Spleen (tissue), 11 donors: ENCODE data around the gene LAMB1. TPM values are rescaled to one million over a fixed set of nuclear protein-coding genes. Genes with fewer than 3 reads are reported as not detected.

Experiments used
- DNase-seq: peaks from one replicate; pipeline ENCODE4 v3.0.0-alpha.2; 2020
- H3K27ac ChIP-seq, 8 donors: fragments of 200-600 bp; sonication (generic) in 7 of 8; 1 replicate in 4 of 8; 2 replicates in 4 of 8; pipeline versions ENCODE4 v1.5.0 to v1.8.0; 2016 to 2021; ENCODE audit warnings: inconsistent platforms in 4 of 8, mild to moderate bottlenecking in 4 of 8, moderate library complexity in 1 of 8
- H3K27me3 ChIP-seq, 7 donors: fragments of 200-600 bp; sonication (generic) in 6 of 7; replicated peaks in 1 of 7; 1 replicate in 4 of 7; 2 replicates in 3 of 7; pipeline versions ENCODE4 v1.5.0 to v1.8.0; 2016 to 2021; ENCODE audit warnings: inconsistent platforms in 3 of 7, mild to moderate bottlenecking in 1 of 7
- H3K36me3 ChIP-seq, 6 donors: fragments of 200-600 bp; sonication (generic) in 5 of 6; 1 replicate in 4 of 6; 2 replicates in 2 of 6; pipeline versions ENCODE4 v1.5.0 to v1.8.0; 2016 to 2021; ENCODE audit warnings: inconsistent platforms in 2 of 6
- H3K4me1 ChIP-seq, 6 donors: fragments of 200-600 bp; sonication (generic) in 5 of 6; 1 replicate in 3 of 6; 2 replicates in 3 of 6; pipeline versions ENCODE4 v1.5.0 to v1.8.0; 2016 to 2021; ENCODE audit warnings: inconsistent platforms in 3 of 6
- H3K4me3 ChIP-seq, 8 donors: fragments of 200-600 bp; sonication (generic) in 7 of 8; 1 replicate in 4 of 8; 2 replicates in 4 of 8; pipeline versions ENCODE4 v1.5.0 to v1.8.0; 2016 to 2021; ENCODE audit warnings: inconsistent platforms in 4 of 8, mild to moderate bottlenecking in 4 of 8, moderate library complexity in 2 of 8
- H3K9me3 ChIP-seq, 8 donors: fragments of 200-600 bp; sonication (generic) in 7 of 8; 1 replicate in 4 of 8; 2 replicates in 4 of 8; pipeline versions ENCODE4 v1.5.0 to v1.8.0; 2016 to 2021; ENCODE audit warnings: inconsistent platforms in 4 of 8
- POLR2A ChIP-seq, 3 donors: fragments of 450-650 bp; IDR thresholded peaks; one replicate each; pipeline ENCODE4 v1.5.1; 2017; ENCODE audit warnings: antibody characterized with exemption in 3 of 3, mild to moderate bottlenecking in 1 of 3
- POLR2AphosphoS5 ChIP-seq, 3 donors: sonication (generic); formaldehyde crosslinking; IDR thresholded peaks; one replicate each; pipeline ENCODE4 v1.5.1; 2017; ENCODE audit warnings: antibody characterized with exemption in 3 of 3
- WGBS, 5 donors: extraction: QIAGEN DNeasy Blood & Tissue Kit in 3 of 5; methylation state at CpG; one replicate each; pipeline versions ENCODE4 v1.1.5 to v1.1.7; 2013 to 2018; 5-methylcytosine and 5-hydroxymethylcytosine counted together
- intact Hi-C: fragments of 100-400 bp; cut with DNase I; formaldehyde crosslinking; loops from one replicate; pipeline ENCODE4 v1.15.0; 2023; ENCODE audit warnings: low total_unique reads
- polyA plus RNA-seq, 3 donors: library from polyadenylated mRNA; stranded (reverse); fragments of 200-250 nt; gene quantifications; one replicate each; pipeline ENCODE4 v1.2.1, GENCODE V29; 2013
- total RNA-seq, 7 donors: library from RNA; depleted of rRNA in 3 of 7; stranded (reverse); fragments of >200 nt in 3 of 7; fragmentation: NEBNext Ultra II Directional in 4 of 7; extraction: Animal tissue kit (Norgen Biotek cat#: 25700) in 4 of 7; gene quantifications; one replicate each; pipeline versions ENCODE4 v1.1.0 to v1.2.1, GENCODE V29; 2016 to 2021
- TF ChIP-seq, protein P1 (sequence below), 11 experiments: fragments of 200-600 bp in 7 of 11; fragments of 450-650 bp in 4 of 11; sonication (generic) in 4 of 11; IDR thresholded peaks in 8 of 11; conservative IDR thresholded peaks in 3 of 11; 1 replicate in 7 of 11; 2 replicates in 4 of 11; pipeline versions ENCODE4 v1.4.0 to v1.8.0; 2016 to 2021; ENCODE audit warnings: antibody characterized with exemption in 11 of 11, inconsistent platforms in 4 of 11, mild to moderate bottlenecking in 1 of 11
- donor health status: healthy with polysubstance abuse.
- donor health status: DM: no; HTN: no; CAD: no; lungs with moderate emphysema.
- donor health status: DM: no; HTN: no; CAD: no.
- donor health status: Bipolar disorder and iron deficiency.
- donor health status: healthy.
- donor health status: DM: no; HTN: no; CAD: no.
- donor health status: DM: yes; HTN: yes; CAD: no.

Gene LAMB1
- total and polyA plus RNA-seq, 10 donors = 51.4 to 181 (median 126) TPM

DNA sequence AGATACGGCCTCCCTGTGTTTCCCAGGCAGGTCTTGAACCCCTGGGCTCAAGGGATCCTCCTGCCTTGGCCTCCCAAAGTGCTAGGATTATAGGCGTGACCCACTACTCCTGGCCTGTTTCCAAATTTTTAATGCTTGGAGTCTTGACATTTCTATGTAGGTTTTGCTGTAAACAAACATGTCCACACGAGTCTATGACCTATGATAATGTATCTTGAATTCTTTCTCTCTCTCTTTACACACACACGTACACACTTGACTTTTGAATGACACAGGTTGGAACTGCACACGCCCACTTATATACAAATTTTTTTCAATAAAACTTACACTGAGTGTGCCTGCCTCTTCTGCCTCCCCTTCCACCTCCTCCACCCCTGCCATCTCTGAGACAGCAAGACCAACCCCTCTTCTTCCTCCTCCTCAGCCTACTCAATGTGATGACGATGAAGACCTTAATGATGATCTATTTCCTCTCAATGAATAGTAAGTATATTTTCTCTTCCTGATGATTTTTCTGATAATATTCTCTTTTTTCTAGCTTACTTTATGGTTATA, 44.1 kb upstream of the LAMB1 start:
- TF ChIP-seq POLR2AphosphoS5 (IDR thresholded peaks at IDR 0.05) (no peak), POLR2A (IDR thresholded peaks at IDR 0.05) (no peak)
- TF ChIP-seq, protein P1, sequence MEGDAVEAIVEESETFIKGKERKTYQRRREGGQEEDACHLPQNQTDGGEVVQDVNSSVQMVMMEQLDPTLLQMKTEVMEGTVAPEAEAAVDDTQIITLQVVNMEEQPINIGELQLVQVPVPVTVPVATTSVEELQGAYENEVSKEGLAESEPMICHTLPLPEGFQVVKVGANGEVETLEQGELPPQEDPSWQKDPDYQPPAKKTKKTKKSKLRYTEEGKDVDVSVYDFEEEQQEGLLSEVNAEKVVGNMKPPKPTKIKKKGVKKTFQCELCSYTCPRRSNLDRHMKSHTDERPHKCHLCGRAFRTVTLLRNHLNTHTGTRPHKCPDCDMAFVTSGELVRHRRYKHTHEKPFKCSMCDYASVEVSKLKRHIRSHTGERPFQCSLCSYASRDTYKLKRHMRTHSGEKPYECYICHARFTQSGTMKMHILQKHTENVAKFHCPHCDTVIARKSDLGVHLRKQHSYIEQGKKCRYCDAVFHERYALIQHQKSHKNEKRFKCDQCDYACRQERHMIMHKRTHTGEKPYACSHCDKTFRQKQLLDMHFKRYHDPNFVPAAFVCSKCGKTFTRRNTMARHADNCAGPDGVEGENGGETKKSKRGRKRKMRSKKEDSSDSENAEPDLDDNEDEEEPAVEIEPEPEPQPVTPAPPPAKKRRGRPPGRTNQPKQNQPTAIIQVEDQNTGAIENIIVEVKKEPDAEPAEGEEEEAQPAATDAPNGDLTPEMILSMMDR (IDR thresholded peaks at IDR 0.05 in 8 of 11, conservative IDR thresholded peaks at IDR 0.05 in 3 of 11) = no peak
- H3K27me3 ChIP-seq = no peaks in the 10 kb centered on the region
- H3K4me1 ChIP-seq = peaks cover 0 to 5% (median 0%) of the 10 kb centered on the region in 6 donors
- no peak overlapping the region for H3K27ac ChIP-seq
- intact Hi-C loops = no loop called here
- WGBS, 5 donors = 70 to 87% (median 80%) methylated on average over 6 of the region's 6 CpGs
- no peaks in the 10 kb centered on the region for H3K9me3 ChIP-seq
- no peak overlapping the region for H3K4me3 ChIP-seq
- no peak for DNase-seq
- no peaks in the 10 kb centered on the region for H3K36me3 ChIP-seq

DNA sequence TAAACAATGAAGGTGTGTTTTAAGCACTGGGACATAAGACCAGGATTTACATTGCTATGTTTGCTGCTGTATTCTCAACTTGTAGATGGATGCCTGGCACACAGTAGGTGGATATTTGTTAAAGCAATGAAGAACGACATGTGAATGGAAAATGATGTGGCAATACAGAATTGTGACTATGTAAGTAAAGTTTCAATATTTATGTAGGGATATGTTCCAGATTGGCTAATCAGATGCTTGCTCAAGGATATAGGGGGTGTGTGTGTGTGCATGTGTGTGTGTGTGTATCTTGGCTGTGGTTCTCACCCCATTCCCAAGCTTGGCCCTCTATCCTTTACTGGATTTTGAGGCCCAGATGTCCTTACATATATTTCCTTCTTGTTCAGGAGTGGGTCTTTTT, 42.7 kb upstream of the LAMB1 start:
- Histone ChIP-seq H3K27me3 (no peaks in the 10 kb centered on the region), H3K36me3 (no peaks in the 10 kb centered on the region), H3K4me1 (peaks cover 0 to 5% (median 0%) of the 10 kb centered on the region in 6 donors), H3K27ac (no peak overlapping the region), H3K4me3 (no peak overlapping the region), H3K9me3 (no peaks in the 10 kb centered on the region)
- intact Hi-C loops = no loop called here
- DNase-seq = no peak
- TF ChIP-seq POLR2AphosphoS5 (IDR thresholded peaks at IDR 0.05) = no peak
- no peak for TF ChIP-seq POLR2A (IDR thresholded peaks at IDR 0.05)
- TF ChIP-seq, protein P1 (IDR thresholded peaks at IDR 0.05 in 8 of 11, conservative IDR thresholded peaks at IDR 0.05 in 3 of 11) = no peak
- WGBS, 5 donors = 57 to 87% (median 75%) methylated on average over 1 of the region's 1 CpG

DNA sequence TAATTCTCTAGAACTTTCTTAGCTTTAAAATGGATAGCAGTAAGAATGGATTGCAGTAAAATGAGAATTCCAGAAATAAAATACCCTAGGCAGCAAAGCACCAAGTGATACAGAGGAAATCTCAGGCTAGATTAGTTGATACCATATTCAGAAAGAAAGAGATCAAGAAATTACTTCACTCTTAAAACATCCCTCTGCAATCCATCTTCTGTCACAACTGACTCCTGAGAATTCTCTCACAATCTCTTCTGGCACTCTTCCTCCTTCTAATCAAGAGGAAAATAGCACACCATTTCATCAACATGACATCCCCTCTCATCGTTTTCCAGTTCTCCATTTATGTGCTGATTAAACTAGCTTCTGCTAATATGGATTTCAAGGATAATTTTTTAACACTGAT, 42.2 kb upstream of the LAMB1 start:
- Histone ChIP-seq H3K9me3 (no peaks in the 10 kb centered on the region), H3K36me3 (no peaks in the 10 kb centered on the region), H3K27me3 (no peaks in the 10 kb centered on the region), H3K27ac (no peak overlapping the region), H3K4me1 (peaks cover 0 to 5% (median 0%) of the 10 kb centered on the region in 6 donors), H3K4me3 (no peak overlapping the region)
- no peak for TF ChIP-seq POLR2A (IDR thresholded peaks at IDR 0.05)
- TF ChIP-seq, protein P1 (IDR thresholded peaks at IDR 0.05 in 8 of 11, conservative IDR thresholded peaks at IDR 0.05 in 3 of 11) = no peak
- TF ChIP-seq POLR2AphosphoS5 (IDR thresholded peaks at IDR 0.05) = no peak
- no peak for DNase-seq
- WGBS, 5 donors = 5 to 41% (median 30%) methylated on average over 1 of the region's 1 CpG
- intact Hi-C loops = no loop called here

DNA sequence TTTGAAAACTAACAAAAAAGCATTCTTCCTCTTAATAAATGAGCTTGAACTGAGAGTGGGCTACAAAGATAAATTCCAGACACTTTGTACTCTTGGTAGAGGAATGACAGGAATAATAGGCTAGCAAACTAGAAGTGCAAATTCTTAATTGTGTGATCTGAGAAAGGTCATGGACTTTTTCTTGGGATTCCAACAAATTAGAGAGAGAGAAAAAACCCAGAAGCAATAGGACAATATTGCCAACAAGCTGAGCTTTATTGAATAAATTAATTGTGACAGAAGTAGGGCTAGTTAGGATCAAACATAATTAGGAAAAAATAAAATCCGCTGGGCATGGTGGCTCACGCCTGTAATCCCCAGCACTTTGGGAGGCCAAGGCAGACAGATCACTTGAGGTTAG, 41.4 kb upstream of the LAMB1 start:
- no peak overlapping the region for H3K4me3 ChIP-seq
- H3K4me1 ChIP-seq = peaks cover 0 to 5% (median 0%) of the 10 kb centered on the region in 6 donors
- no peak for DNase-seq
- H3K27ac ChIP-seq = no peak overlapping the region
- intact Hi-C loops = no loop called here
- H3K9me3 ChIP-seq = no peaks in the 10 kb centered on the region
- H3K36me3 ChIP-seq = no peaks in the 10 kb centered on the region
- H3K27me3 ChIP-seq = peaks cover 0 to 3% (median 0%) of the 10 kb centered on the region in 7 donors
- WGBS, 5 donors = 90 to 98% (median 93%) methylated on average over 2 of the region's 2 CpGs
- TF ChIP-seq POLR2AphosphoS5 (IDR thresholded peaks at IDR 0.05) (no peak), POLR2A (IDR thresholded peaks at IDR 0.05) (no peak)
- TF ChIP-seq, protein P1 (IDR thresholded peaks at IDR 0.05 in 8 of 11, conservative IDR thresholded peaks at IDR 0.05 in 3 of 11) = no peak
